GM12872 (cell line): ENCODE data around the gene PTER.

Experiments
- TF ChIP-seq, protein P1 (sequence below): IDR thresholded peaks from 3 replicates; pipeline ENCODE4 v1.5.1; 2011; ENCODE audit warnings: low read depth, mild to moderate bottlenecking, low read length, moderate library complexity; ENCODE audit not compliant: insufficient read depth

The PTER gene

DNA sequence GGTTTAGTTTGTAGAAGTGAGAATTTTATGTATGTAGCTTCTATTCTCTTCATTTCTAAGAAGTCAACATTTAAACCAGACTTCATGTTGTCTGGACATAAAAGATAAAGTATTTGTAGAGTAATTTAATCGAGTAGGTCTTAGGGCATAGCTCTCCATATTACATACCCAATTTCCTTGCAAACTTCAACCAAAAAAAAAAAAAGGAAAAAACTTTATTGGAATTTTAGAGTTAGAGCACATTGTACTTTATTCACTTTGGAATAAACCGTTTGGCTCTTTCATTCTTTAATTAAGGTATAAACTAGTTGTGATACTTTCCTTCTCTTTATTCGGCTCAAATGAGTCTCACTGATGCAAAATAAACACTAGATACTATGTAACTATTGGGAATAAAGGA lies 36.0 kb downstream of the PTER start:
- TF ChIP-seq, protein P1, sequence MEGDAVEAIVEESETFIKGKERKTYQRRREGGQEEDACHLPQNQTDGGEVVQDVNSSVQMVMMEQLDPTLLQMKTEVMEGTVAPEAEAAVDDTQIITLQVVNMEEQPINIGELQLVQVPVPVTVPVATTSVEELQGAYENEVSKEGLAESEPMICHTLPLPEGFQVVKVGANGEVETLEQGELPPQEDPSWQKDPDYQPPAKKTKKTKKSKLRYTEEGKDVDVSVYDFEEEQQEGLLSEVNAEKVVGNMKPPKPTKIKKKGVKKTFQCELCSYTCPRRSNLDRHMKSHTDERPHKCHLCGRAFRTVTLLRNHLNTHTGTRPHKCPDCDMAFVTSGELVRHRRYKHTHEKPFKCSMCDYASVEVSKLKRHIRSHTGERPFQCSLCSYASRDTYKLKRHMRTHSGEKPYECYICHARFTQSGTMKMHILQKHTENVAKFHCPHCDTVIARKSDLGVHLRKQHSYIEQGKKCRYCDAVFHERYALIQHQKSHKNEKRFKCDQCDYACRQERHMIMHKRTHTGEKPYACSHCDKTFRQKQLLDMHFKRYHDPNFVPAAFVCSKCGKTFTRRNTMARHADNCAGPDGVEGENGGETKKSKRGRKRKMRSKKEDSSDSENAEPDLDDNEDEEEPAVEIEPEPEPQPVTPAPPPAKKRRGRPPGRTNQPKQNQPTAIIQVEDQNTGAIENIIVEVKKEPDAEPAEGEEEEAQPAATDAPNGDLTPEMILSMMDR, result no peak

DNA sequence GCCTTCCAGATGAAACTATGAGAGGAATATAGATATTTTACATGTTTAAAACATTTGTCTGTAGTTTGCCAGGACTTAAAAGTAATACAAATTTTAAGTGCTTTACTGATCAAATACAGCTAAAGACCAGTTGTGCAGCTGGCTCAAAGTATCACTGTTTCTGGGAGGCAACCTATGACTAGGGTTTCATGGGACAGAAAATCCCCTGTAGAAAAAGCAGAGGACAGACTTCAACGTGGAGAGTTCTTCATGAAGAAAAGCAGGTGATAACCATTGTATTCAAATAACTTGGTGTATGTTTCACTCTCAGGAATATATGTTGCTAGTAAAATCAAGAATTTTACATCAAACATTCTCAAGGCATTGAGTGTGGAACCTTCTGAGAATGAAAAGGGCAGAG lies 40.9 kb downstream of the PTER start:
- TF ChIP-seq, protein P1, result no peak

DNA sequence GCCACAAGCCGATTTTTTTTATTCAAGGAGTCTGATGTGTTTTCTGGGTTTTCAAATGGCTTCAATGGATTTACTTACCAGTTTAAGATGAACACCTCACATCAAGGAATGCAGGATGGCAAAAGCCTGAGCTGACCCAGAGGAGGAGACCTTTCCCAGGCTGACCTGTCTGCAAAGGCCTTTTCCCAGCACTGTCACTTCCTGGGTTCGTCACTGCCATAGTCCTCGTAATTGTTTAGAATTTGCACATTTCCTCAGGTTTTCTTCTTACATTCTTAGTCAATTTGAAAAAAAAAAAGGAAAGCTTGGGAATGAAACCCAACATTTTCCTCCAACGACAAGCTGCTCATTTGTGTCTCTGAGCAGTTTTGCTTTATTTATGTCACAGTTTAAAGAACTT lies 42.0 kb downstream of the PTER start:
- TF ChIP-seq, protein P1, result no peak

DNA sequence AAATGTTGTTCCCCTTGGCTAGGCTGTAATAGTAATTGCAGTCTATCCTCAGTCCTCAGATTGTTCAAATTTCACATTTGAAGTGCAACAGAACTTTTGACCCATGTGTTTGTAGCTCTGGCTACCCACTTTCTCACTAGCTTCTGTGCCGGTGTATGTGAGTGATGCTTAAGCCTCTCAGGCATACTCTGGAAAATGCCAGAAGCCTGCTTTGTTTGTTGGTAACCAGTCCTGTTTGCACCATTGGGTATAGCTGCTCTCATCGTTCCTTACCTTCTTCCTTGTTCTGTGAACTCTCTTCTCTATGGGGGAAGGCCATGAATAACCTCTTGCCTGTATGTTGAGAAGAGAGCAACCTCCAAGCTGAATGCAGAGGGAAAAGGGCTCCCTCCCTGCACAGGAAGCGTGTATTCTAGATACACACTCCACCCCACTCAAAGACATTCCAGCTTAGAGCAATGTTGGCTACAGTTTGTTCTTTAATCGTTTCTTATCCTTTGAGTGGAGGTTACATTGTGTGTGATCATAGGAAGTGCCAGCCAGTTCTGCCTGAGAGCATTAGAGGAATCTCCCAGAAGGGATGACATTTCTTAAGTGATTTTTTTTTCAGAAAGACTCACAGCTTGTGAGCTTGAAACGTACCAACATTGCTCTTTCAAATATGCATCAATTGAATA lies 44.4 kb downstream of the PTER start:
- TF ChIP-seq, protein P1, result no peak

DNA sequence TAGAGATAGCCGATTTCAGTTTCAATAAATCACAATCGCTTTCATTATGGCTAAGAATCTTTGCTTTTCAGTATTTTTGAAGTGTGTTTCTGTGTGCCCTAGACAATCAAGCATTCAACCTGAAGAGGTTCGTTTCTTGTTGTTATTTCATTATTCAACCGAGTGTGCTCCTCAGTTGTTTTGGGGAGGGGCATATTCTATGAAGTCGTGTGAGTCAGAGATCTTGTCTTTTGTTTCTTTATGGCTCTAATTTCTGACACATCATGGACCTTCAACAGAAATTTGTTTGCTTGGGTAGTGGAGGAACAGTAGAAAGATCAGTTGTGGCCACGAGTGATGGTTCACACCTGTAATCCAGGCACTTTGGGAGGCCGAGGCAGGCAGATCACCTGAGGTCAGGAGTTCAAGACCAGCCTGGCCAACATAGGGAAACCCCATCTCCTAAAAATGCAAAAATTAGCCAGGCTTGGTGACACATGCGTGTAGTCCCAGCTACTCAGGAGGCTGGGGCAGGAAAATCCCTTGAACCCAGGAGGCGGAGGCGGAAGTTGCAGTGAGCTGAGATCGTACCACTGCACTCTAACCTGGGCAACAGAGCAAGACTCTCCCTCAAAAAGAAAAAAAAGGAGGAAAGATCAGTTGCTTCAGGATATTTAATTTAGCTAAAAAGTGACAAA lies 46.6 kb downstream of the PTER start:
- TF ChIP-seq, protein P1, result no peak

DNA sequence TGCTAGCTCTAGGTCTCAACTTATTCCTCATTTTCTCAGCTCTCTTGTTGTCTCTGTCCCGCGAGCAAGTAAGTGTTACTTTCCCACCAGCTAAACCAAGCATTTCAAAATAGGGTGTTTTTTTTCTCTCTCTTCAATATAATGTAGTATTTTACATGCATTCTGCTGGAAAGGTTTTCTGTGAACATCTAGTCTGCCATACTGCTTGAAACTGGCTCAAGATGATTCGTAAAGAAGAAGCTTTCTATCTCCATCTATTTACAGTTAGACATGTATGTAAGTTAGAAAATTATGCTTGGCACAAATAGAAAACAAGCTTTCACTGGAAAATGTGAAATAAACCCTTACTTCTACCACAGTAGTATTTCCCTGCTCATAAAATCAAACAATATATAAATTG lies 53.7 kb downstream of the PTER start:
- TF ChIP-seq, protein P1, result no peak

DNA sequence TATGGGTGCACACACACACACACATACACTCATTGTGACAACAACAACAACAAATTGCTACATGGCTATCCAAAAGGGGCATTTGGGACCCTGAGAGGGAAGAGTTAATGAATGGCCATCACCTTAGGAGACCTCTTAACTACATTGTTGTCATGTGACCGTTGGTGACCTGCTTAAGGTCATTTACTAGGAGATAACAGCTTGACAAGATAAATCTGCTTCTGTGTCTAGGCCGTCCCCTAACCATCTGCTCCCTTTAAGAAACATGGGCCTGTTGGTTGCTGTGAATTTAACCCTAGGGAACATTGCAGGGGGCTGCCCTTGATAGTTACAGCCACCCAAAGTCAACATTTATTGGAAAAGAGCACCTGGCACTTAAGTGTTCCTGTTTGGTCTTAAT lies 55.1 kb downstream of the PTER start:
- TF ChIP-seq, protein P1, result no peak
